ENCODE measurements around the gene KCNG1.

The KCNG1 gene

GRCh38 chr20:51037532-51038115, 14.7 kb upstream of the KCNG1 start:
- H3K4me1 ChIP-seq (ENCODE audit: insufficient read depth, low read length, severe bottlenecking), result no peaks in the 10 kb centered on the region
- H3K27ac ChIP-seq (ENCODE audit: low read depth, low read length, poor library complexity, severe bottlenecking), result no peak overlapping the region
- no peaks in the 10 kb centered on the region; the same call in 1 of the 2 replicates for H3K27me3 ChIP-seq (ENCODE audit: insufficient read depth, low read length)
- TF ChIP-seq EZH2 (IDR thresholded peaks at IDR 0.05; ENCODE audit: borderline replicate concordance, low read length), result no peak
- TF ChIP-seq CTCF (IDR thresholded peaks at IDR 0.05; ENCODE audit: low read length), result no peak
- no peaks in the 10 kb centered on the region for H3K9me3 ChIP-seq (ENCODE audit: low read length)
- no peaks in the 10 kb centered on the region for H4K20me1 ChIP-seq (ENCODE audit: insufficient read depth, low read length)
- no peaks in the 10 kb centered on the region for H3K9me2 ChIP-seq (ENCODE audit: low read depth, low read length)
- H3K4me2 ChIP-seq (ENCODE audit: low read length), result no peak overlapping the region
- H3K4me3 ChIP-seq (ENCODE audit: low read depth, low read length, poor library complexity, severe bottlenecking), result no peak overlapping the region
- no peak overlapping the region for H3K9ac ChIP-seq (ENCODE audit: low read length)
- H3K79me2 ChIP-seq (ENCODE audit: insufficient read depth, low read length), result no peaks in the 10 kb centered on the region
- H3F3A ChIP-seq (ENCODE audit: insufficient read depth, low read length), result no peaks in the 10 kb centered on the region
- no peaks in the 10 kb centered on the region for H3K36me3 ChIP-seq (ENCODE audit: insufficient read depth, low read length)
- H2AFZ ChIP-seq (ENCODE audit: low read length), result no peak overlapping the region

GRCh38 chr20:51036827-51037531, 14.1 kb upstream of the KCNG1 start:
- Histone ChIP-seq H3K4me2 (ENCODE audit: low read length) (no peak overlapping the region), H3K36me3 (ENCODE audit: insufficient read depth, low read length) (no peaks in the 10 kb centered on the region), H3K9me2 (ENCODE audit: low read depth, low read length) (no peaks in the 10 kb centered on the region), H3K9me3 (ENCODE audit: low read length) (no peaks in the 10 kb centered on the region), H3K79me2 (ENCODE audit: insufficient read depth, low read length) (no peaks in the 10 kb centered on the region), H3F3A (ENCODE audit: insufficient read depth, low read length) (no peaks in the 10 kb centered on the region), H2AFZ (ENCODE audit: low read length) (no peak overlapping the region), H4K20me1 (ENCODE audit: insufficient read depth, low read length) (no peaks in the 10 kb centered on the region), H3K4me3 (ENCODE audit: low read depth, low read length, poor library complexity, severe bottlenecking) (no peak overlapping the region), H3K4me1 (ENCODE audit: insufficient read depth, low read length, severe bottlenecking) (no peaks in the 10 kb centered on the region), H3K27me3 (ENCODE audit: insufficient read depth, low read length) (no peaks in the 10 kb centered on the region; the same call in 1 of the 2 replicates), H3K27ac (ENCODE audit: low read depth, low read length, poor library complexity, severe bottlenecking) (no peak overlapping the region), H3K9ac (ENCODE audit: low read length) (no peak overlapping the region)
- no peak for TF ChIP-seq CTCF (IDR thresholded peaks at IDR 0.05; ENCODE audit: low read length)
- TF ChIP-seq EZH2 (IDR thresholded peaks at IDR 0.05; ENCODE audit: borderline replicate concordance, low read length), result no peak

- H3K4me3 ChIP-seq (ENCODE audit: low read depth, low read length, poor library complexity, severe bottlenecking), result no peak overlapping the region
- no peak overlapping the region for H3K9ac ChIP-seq (ENCODE audit: low read length)
- H3F3A ChIP-seq (ENCODE audit: insufficient read depth, low read length), result no peaks in the 10 kb centered on the region
- H3K27ac ChIP-seq (ENCODE audit: low read depth, low read length, poor library complexity, severe bottlenecking), result no peak overlapping the region
- no peaks in the 10 kb centered on the region for H3K4me1 ChIP-seq (ENCODE audit: insufficient read depth, low read length, severe bottlenecking)
- no peaks in the 10 kb centered on the region for H4K20me1 ChIP-seq (ENCODE audit: insufficient read depth, low read length)
- H3K9me3 ChIP-seq (ENCODE audit: low read length), result no peaks in the 10 kb centered on the region
- no peak overlapping the region for H2AFZ ChIP-seq (ENCODE audit: low read length)
- H3K4me2 ChIP-seq (ENCODE audit: low read length), result no peak overlapping the region
- TF ChIP-seq EZH2 (IDR thresholded peaks at IDR 0.05; ENCODE audit: borderline replicate concordance, low read length), result no peak
- no peak for TF ChIP-seq CTCF (IDR thresholded peaks at IDR 0.05; ENCODE audit: low read length)
- no peaks in the 10 kb centered on the region for H3K9me2 ChIP-seq (ENCODE audit: low read depth, low read length)
- H3K27me3 ChIP-seq (ENCODE audit: insufficient read depth, low read length), result no peaks in the 10 kb centered on the region; the same call in 1 of the 2 replicates
- no peaks in the 10 kb centered on the region for H3K36me3 ChIP-seq (ENCODE audit: insufficient read depth, low read length)
- no peaks in the 10 kb centered on the region for H3K79me2 ChIP-seq (ENCODE audit: insufficient read depth, low read length)
Measured at GRCh38 chr20:51036226-51036625, 13.3 kb upstream of the KCNG1 start.
